ENCODE measurements around the gene MROH8. TPM values are rescaled to one million over a fixed set of nuclear protein-coding genes. Genes with fewer than 3 reads are reported as not detected.

The MROH8 gene
- polyA plus RNA-seq, 1 of the 3 experiments (the other 2 are of a cell fraction): 3.5 TPM

DNA sequence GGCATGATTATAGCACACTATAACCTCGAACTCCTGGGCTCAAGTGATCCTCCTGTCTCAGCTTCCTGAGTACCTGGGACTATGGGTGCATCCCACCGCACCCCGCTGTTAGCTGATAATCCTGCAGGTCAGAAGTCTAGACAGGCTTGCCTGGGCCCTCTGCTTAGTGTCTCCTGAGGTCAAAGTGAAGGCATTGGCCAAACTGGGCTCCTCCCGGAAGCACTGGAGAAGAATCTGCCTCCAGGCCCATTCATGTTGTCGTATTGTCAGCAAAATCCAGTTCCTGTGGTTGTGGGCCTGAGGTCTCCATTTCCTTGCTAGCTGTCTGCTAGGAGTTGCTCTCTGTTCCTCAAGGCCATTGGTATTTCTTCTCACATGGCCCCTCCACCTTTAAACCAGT, 6.3 kb upstream of the MROH8 start:
- Histone ChIP-seq H4K20me1 (ENCODE audit: insufficient read depth) (peaks cover 56% of the 10 kb centered on the region), H3K4me1 (ENCODE audit: control insufficient read depth in 1 of 2, insufficient read depth in 2 of 2, low read depth in 1 of 2, low read length in 1 of 2) (peaks cover 0 to 1% of the 10 kb centered on the region in 2 experiments; a peak in 1 of 4 replicates), H3K27ac (ENCODE audit: low read depth in 2 of 2, low read length in 1 of 2) (no peak overlapping the region), H2AFZ (ENCODE audit: low read depth) (no peak overlapping the region), H3K9me3 (no peaks in the 10 kb centered on the region), H3K9ac (no peak overlapping the region), H3K36me3 (replicated peaks in 1 of 2; ENCODE audit: control insufficient read depth in 1 of 2, insufficient read depth in 2 of 2, low read length in 1 of 2) (peaks cover 25 to 48% of the 10 kb centered on the region in 2 experiments), H3F3A (replicated peaks; ENCODE audit: insufficient read depth) (no peaks in the 10 kb centered on the region), H3K27me3 (ENCODE audit: insufficient read depth) (no peaks in the 10 kb centered on the region), H3K4me3 (ENCODE audit: low read depth in 2 of 2, low read length in 1 of 2) (no peak overlapping the region), H3K4me2 (no peak overlapping the region), H3K9me2 (no peaks in the 10 kb centered on the region), H3K79me2 (ENCODE audit: insufficient read depth) (peaks cover 96% of the 10 kb centered on the region)
- WGBS (ENCODE audit: low lambda C conversion rate): 96% methylated on average over 5 of the region's 5 CpGs
- DNase-seq: no peak
- TF ChIP-seq, protein P1, sequence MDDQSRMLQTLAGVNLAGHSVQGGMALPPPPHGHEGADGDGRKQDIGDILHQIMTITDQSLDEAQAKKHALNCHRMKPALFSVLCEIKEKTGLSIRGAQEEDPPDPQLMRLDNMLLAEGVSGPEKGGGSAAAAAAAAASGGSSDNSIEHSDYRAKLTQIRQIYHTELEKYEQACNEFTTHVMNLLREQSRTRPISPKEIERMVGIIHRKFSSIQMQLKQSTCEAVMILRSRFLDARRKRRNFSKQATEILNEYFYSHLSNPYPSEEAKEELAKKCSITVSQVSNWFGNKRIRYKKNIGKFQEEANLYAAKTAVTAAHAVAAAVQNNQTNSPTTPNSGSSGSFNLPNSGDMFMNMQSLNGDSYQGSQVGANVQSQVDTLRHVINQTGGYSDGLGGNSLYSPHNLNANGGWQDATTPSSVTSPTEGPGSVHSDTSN (IDR thresholded peaks at IDR 0.05): no peak
- TF ChIP-seq SIN3A (IDR thresholded peaks at IDR 0.05; ENCODE audit: borderline replicate concordance, low read depth, low read length): no peak
- no peak for TF ChIP-seq MEF2A (IDR thresholded peaks at IDR 0.05; ENCODE audit: borderline replicate concordance, low read depth)
- no peak for TF ChIP-seq NRF1 (IDR thresholded peaks at IDR 0.05; ENCODE audit: low read depth, low read length)
- no peak for TF ChIP-seq RXRA (IDR thresholded peaks at IDR 0.05; ENCODE audit: borderline replicate concordance, low read depth)
- TF ChIP-seq FOXM1 (IDR thresholded peaks at IDR 0.05; ENCODE audit: low read depth): no peak
- CTCF ChIA-PET: interaction anchor here (1.1 kb wide), 1 partner anchor 8 kb away, joined by 4 read pairs; no protein-coding TSS in a partner anchor
- POLR2A ChIA-PET: no interaction called here

DNA sequence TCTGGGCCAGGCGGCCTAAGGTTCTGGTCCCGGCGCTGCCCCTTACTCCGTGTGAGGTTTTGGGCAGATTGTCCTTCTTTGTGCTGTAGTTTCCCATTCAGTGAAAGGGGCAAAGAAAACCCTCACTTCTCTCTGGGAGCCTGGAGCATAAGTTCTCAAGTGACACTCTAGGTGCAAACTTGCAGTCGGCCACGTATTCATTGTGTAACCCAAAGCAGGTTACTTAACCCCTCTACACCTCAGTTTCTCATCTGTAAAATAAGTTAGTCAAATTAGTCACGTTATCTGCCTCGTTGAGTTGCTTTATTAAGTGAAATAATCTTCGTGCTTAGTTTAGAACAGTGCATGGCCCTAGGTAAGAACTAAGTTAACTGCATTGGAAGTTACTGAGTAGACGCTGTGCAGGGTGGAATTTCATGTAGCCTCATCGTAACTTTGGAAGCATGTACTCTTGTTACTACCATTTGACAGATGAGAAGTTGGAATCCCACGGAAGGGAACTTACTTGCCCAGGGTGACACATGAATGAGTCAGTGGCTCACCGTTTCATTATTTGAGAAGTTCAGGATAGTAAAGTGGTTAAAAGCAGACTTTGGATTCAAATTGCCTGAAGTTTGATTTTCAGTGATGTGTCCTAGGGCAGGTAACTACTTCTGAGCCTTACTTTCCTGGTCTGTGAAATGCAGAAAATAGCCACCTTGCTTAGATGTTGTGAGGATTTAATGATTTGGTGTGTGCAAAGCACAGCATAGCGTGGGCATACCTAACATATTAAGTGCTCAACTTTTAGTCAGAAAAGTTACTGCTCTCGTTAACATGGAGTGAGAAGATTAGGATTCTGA, 556 bp upstream of the MROH8 start:
- 14% methylated on average over 15 of the region's 15 CpGs for WGBS (ENCODE audit: low lambda C conversion rate)
- Histone ChIP-seq H3K9ac (peak overlapping the region; percentile 90), H3K9me3 (no peaks in the 10 kb centered on the region), H3K79me2 (ENCODE audit: insufficient read depth) (peaks cover 64% of the 10 kb centered on the region), H2AFZ (ENCODE audit: low read depth) (no peak overlapping the region), H3K27me3 (ENCODE audit: insufficient read depth) (no peaks in the 10 kb centered on the region), H3K4me2 (peak overlapping the region; percentile 98), H4K20me1 (ENCODE audit: insufficient read depth) (peaks cover 48% of the 10 kb centered on the region), H3K27ac (ENCODE audit: low read depth in 2 of 2, low read length in 1 of 2) (peak overlapping the region; percentile 93 to 98), H3K36me3 (replicated peaks in 1 of 2; ENCODE audit: control insufficient read depth in 1 of 2, insufficient read depth in 2 of 2, low read length in 1 of 2) (peaks cover 3 to 12% of the 10 kb centered on the region in 2 experiments), H3K4me1 (ENCODE audit: control insufficient read depth in 1 of 2, insufficient read depth in 2 of 2, low read depth in 1 of 2, low read length in 1 of 2) (peaks cover 0 to 9% of the 10 kb centered on the region in 2 experiments; a peak in 2 of 4 replicates), H3F3A (replicated peaks; ENCODE audit: insufficient read depth) (peaks cover 19% of the 10 kb centered on the region), H3K4me3 (ENCODE audit: low read depth in 2 of 2, low read length in 1 of 2) (peak overlapping the region; percentile 70 to 87), H3K9me2 (no peaks in the 10 kb centered on the region)
- ChIA-PET POLR2A (interaction anchor here (1.5 kb wide), 2 partner anchors 10 to 226 kb away, joined by 4 to 16 read pairs; no protein-coding TSS in a partner anchor), CTCF (interaction anchor here (1.4 to 4.1 kb wide), 2 partner anchors 11 to 16 kb away, joined by 8 to 43 read pairs; no protein-coding TSS in a partner anchor)
- peak; percentile 57; the same call in 1 of the 2 replicates for TF ChIP-seq FOSL2 (IDR thresholded peaks at IDR 0.05; ENCODE audit: borderline replicate concordance, low read depth)
- peak; percentile 33; the same call in 1 of the 2 replicates for TF ChIP-seq JUND (IDR thresholded peaks at IDR 0.05)
- TF ChIP-seq, protein P1 (IDR thresholded peaks at IDR 0.05): no peak
- TF ChIP-seq SMC3 (IDR thresholded peaks at IDR 0.05; ENCODE audit: low read depth, low read length): no peak
- no peak for TF ChIP-seq TCF12 (IDR thresholded peaks at IDR 0.05)
- TF ChIP-seq MEF2A (IDR thresholded peaks at IDR 0.05; ENCODE audit: borderline replicate concordance, low read depth): no peak
- DNase-seq: no peak
